ENCODE results near the gene TNFAIP8. TPM values are rescaled to one million over a fixed set of nuclear protein-coding genes. Genes with fewer than 3 reads are reported as not detected.

TNFAIP8 gene
- total RNA-seq, 4 donors from 2014 or later: 2.0 to 42.7 (median 15.5) TPM

GRCh38 chr5:119318256-119318894, 37.4 kb upstream of the TNFAIP8 start:
- intact Hi-C loops (cut with DNase I; ENCODE audit: low total_unique reads): no loop called here

GRCh38 chr5:119319401-119319800, 36.4 kb upstream of the TNFAIP8 start:
- H3K9me3 ChIP-seq: no peaks in the 10 kb centered on the region

More at GRCh38 chr5:119318256-119318894, 37.4 kb upstream of the TNFAIP8 start:
- DNase-seq: no peak
- Histone ChIP-seq H3K9me3 (no peaks in the 10 kb centered on the region), H3K4me3 (no peak overlapping the region), H3K36me3 (no peaks in the 10 kb centered on the region), H3K4me1 (no peaks in the 10 kb centered on the region), H3K27ac (no peak overlapping the region), H3K27me3 (no peaks in the 10 kb centered on the region)
- no peak for TF ChIP-seq CTCF (IDR thresholded peaks at IDR 0.05)
- no peak for TF ChIP-seq POLR2A (IDR thresholded peaks at IDR 0.05)

GRCh38 chr5:119319890-119320289, 35.9 kb upstream of the TNFAIP8 start:
- Histone ChIP-seq H3K9me3 (no peaks in the 10 kb centered on the region), H3K4me3 (no peak overlapping the region), H3K27ac (no peak overlapping the region), H3K27me3 (no peaks in the 10 kb centered on the region), H3K4me1 (no peaks in the 10 kb centered on the region), H3K36me3 (no peaks in the 10 kb centered on the region)
- DNase-seq: no peak
- TF ChIP-seq CTCF (IDR thresholded peaks at IDR 0.05) (no peak), POLR2A (IDR thresholded peaks at IDR 0.05) (no peak)
- intact Hi-C loops (cut with DNase I; ENCODE audit: low total_unique reads): no loop called here

More at GRCh38 chr5:119319401-119319800, 36.4 kb upstream of the TNFAIP8 start:
- no peak for DNase-seq
- Histone ChIP-seq H3K27me3 (no peaks in the 10 kb centered on the region), H3K4me1 (no peaks in the 10 kb centered on the region), H3K27ac (no peak overlapping the region), H3K36me3 (no peaks in the 10 kb centered on the region), H3K4me3 (no peak overlapping the region)
- intact Hi-C loops (cut with DNase I; ENCODE audit: low total_unique reads): no loop called here
- TF ChIP-seq CTCF (IDR thresholded peaks at IDR 0.05) (no peak), POLR2A (IDR thresholded peaks at IDR 0.05) (no peak)

- Histone ChIP-seq H3K27me3 (no peaks in the 10 kb centered on the region), H3K27ac (no peak overlapping the region), H3K4me1 (no peaks in the 10 kb centered on the region), H3K36me3 (no peaks in the 10 kb centered on the region), H3K4me3 (no peak overlapping the region), H3K9me3 (no peaks in the 10 kb centered on the region)
- intact Hi-C loops (cut with DNase I; ENCODE audit: low total_unique reads): no loop called here
- TF ChIP-seq CTCF (IDR thresholded peaks at IDR 0.05): no peak
- TF ChIP-seq POLR2A (IDR thresholded peaks at IDR 0.05): no peak
- DNase-seq: no peak
Measured at GRCh38 chr5:119321569-119322311, 34.1 kb upstream of the TNFAIP8 start.

- TF ChIP-seq POLR2A (IDR thresholded peaks at IDR 0.05) (no peak), CTCF (IDR thresholded peaks at IDR 0.05) (no peak)
Measured at GRCh38 chr5:119322312-119322947, 33.4 kb upstream of the TNFAIP8 start.

More at GRCh38 chr5:119322312-119322947, 33.4 kb upstream of the TNFAIP8 start:
- Histone ChIP-seq H3K36me3 (no peaks in the 10 kb centered on the region), H3K27ac (no peak overlapping the region), H3K27me3 (no peaks in the 10 kb centered on the region), H3K9me3 (no peaks in the 10 kb centered on the region), H3K4me1 (no peaks in the 10 kb centered on the region), H3K4me3 (no peak overlapping the region)
- intact Hi-C loops (cut with DNase I; ENCODE audit: low total_unique reads): no loop called here
- DNase-seq: no peak

All from uterus (tissue), 4 donors.